ENCODE results near the gene F10.

GRCh38 chr13:113158946-113159345 lies 36.3 kb downstream of the F10 start:
- TF ChIP-seq CTCF (IDR thresholded peaks at IDR 0.05; ENCODE audit: poor library complexity, severe bottlenecking) (no peak), TAF1 (IDR thresholded peaks at IDR 0.05; ENCODE audit: low read depth) (no peak), EP300 (conservative IDR thresholded peaks at IDR 0.05; ENCODE audit: poor library complexity, severe bottlenecking) (no peak)

All from neural cell (in vitro differentiated cells).